WTC11 (cell line): Measurements from ENCODE around the gene C19orf73.

ENCODE experiments used
- CTCF ChIP-seq: fragments of 200-600 bp; IDR thresholded peaks from 2 replicates; pipeline ENCODE4 v1.8.0; 2022; ENCODE audit warnings: antibody characterized with exemption
- ETV6 ChIP-seq: sonication (generic); formaldehyde crosslinking; IDR thresholded peaks from 2 replicates; pipeline ENCODE4 v1.8.1; 2022; ENCODE audit warnings: mild to moderate bottlenecking, missing genetic modification reagents
- FOXK1 ChIP-seq: sonication (generic); formaldehyde crosslinking; IDR thresholded peaks from 2 replicates; pipeline ENCODE4 v1.8.0; 2022; ENCODE audit warnings: mild to moderate bottlenecking, moderate library complexity, missing genetic modification reagents
- USF1 ChIP-seq: sonication (generic); formaldehyde crosslinking; IDR thresholded peaks from 2 replicates; pipeline ENCODE4 v1.8.0; 2022; ENCODE audit warnings: mild to moderate bottlenecking, missing genetic modification reagents
- USF2 ChIP-seq: sonication (generic); formaldehyde crosslinking; IDR thresholded peaks from 2 replicates; pipeline ENCODE4 v1.8.1; 2023; ENCODE audit warnings: mild to moderate bottlenecking, missing genetic modification reagents, moderate library complexity
- ZBTB43 ChIP-seq: sonication (generic); formaldehyde crosslinking; IDR thresholded peaks from 2 replicates; pipeline ENCODE4 v1.8.1; 2023; ENCODE audit warnings: mild to moderate bottlenecking, missing genetic modification reagents
- ZNF219 ChIP-seq: sonication (generic); formaldehyde crosslinking; IDR thresholded peaks from 2 replicates; pipeline ENCODE4 v1.8.0; 2023; ENCODE audit warnings: missing genetic modification reagents, mild to moderate bottlenecking, borderline replicate concordance
- TF ChIP-seq, protein P1 (sequence below): fragments of 250-450 bp; sonication (Bioruptor Pico); IDR thresholded peaks from 2 replicates; pipeline ENCODE4 v2.1.2; 2022; ENCODE audit warnings: mild to moderate bottlenecking, moderate library complexity
- TF ChIP-seq, protein P2 (sequence below): sonication (generic); formaldehyde crosslinking; IDR thresholded peaks from 2 replicates; pipeline ENCODE4 v1.8.0; 2022; ENCODE audit warnings: mild to moderate bottlenecking, missing genetic modification reagents

GRCh38 chr19:49109051-49109450 is 9.9 kb downstream of the C19orf73 start:
- TF ChIP-seq CTCF (no peak), ZNF219 (CRISPR knock-in tag) (no peak), USF2 (CRISPR knock-in tag) (no peak), ZBTB43 (CRISPR knock-in tag) (no peak), USF1 (no peak), ETV6 (CRISPR knock-in tag) (no peak), FOXK1 (CRISPR knock-in tag) (no peak)
- TF ChIP-seq, protein P1, sequence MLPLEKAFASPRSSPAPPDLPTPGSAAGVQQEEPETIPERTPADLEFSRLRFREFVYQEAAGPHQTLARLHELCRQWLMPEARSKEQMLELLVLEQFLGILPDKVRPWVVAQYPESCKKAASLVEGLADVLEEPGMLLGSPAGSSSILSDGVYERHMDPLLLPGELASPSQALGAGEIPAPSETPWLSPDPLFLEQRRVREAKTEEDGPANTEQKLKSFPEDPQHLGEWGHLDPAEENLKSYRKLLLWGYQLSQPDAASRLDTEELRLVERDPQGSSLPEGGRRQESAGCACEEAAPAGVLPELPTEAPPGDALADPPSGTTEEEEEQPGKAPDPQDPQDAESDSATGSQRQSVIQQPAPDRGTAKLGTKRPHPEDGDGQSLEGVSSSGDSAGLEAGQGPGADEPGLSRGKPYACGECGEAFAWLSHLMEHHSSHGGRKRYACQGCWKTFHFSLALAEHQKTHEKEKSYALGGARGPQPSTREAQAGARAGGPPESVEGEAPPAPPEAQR = no peak
- TF ChIP-seq, protein P2, sequence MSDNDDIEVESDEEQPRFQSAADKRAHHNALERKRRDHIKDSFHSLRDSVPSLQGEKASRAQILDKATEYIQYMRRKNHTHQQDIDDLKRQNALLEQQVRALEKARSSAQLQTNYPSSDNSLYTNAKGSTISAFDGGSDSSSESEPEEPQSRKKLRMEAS (CRISPR knock-in tag) = no peak
